Renal cortex interstitium (tissue), 11 donors: ENCODE results near the gene TBC1D1. TPM values are rescaled to one million over a fixed set of nuclear protein-coding genes. Genes with fewer than 3 reads are reported as not detected.

Experiments
- DNase-seq, 11 donors: peaks; one replicate each; pipeline ENCODE4 v3.0.0-alpha.2; 2013; ENCODE audit warnings: low read depth in 9 of 11, low spot score in 4 of 11; ENCODE audit errors: extremely low read depth in 1 of 11
- polyA plus RNA-seq, 3 donors: library from polyadenylated mRNA; unstranded; fragments of 120-200 nt; gene quantifications; one replicate each; pipeline ENCODE4 v1.2.1, GENCODE V29; 2013; ENCODE audit not compliant: insufficient read length in 3 of 3

Gene TBC1D1
- polyA plus RNA-seq, 3 donors: 187 to 195 (median 194) TPM

DNA sequence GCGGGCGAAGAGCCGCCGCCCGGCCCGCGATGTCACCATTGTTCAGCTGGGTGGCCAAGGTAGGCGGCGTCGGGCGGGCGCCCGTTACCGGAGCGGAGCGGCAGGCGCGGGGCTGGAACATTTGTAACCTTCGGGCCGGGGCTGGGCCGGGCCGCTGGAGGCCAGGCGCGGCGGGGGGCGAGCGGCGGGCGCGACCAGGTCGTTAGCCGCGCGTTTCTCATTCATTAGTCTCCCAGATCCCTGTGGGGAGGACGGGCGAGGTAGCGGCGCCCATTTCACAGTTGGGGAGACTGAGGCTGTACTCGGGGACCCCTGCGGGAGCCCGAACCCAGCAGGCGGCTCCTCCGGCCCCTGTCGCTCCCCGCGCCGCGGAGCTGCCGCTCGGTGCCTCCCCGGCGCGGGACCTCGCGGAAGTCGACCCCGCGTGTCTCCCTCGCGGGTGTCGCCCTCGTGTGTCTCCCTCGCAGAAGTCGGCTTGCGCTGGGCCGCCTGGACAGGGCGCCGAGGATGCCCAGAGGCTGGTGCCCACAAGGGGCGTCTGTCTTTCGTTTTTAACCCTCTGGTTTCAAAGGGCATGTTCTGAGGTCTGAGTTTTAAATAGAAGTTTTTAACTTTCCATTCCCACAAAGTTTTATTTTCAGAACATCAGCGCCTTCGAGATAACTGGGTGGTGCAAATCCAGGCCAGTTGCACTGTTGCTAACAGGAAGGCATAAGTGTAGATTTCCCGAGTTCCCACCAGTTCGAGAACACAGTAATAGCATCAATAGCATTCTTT is 86.8 kb downstream of the TBC1D1 start:
- DNase-seq: peak in 2 of 11 donors; percentile 52 to 62

DNA sequence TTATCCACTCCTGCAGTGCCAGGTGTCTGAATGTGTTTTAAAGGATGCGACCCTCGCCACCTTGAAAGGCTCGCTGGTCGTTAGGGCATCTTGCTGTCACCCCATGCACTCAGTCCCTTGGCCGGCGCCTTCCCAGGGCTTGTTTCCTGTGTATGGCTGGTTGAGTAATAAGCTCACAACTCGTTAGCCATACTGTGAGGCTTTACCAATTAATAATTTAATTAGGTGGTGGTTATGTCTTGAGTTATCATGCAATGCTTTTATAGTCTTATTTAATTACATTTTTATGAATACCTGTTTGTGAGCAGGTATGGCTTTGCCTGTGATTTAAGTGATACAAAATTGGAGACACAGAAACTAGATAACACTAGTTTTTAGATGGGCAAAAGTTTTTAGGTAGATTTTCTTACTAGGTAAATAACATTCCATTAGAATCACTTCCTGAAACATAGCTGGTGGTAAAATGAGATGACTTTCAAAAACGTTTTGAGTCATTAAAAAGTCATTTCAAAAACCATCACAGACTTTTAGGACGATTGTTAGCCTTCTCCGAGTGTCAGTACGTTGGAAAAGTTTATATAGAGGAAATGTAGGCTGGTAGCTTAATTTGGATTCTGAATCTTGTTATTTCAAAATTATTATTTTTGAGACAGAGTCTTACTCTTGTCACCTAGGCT is 87.5 kb downstream of the TBC1D1 start:
- DNase-seq: no peak

DNA sequence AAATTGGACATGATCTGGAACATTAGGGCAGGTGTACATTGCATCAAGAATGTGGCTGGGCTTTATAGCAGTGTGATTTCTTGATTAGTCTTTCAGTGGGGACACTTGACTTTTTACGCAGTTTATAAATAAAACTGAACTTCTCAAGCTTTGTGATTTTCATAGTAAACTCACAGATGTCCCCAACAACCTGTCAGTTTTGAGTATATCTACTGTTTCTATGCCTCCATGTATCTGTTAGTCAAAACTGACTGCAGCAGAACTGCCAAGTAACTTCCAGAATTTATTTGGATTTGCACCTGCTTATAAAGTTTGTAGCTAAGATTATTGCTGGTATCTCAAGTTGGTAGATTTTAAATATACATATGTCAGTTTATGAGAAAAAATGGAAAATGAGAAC is 89.4 kb downstream of the TBC1D1 start:
- DNase-seq: no peak

DNA sequence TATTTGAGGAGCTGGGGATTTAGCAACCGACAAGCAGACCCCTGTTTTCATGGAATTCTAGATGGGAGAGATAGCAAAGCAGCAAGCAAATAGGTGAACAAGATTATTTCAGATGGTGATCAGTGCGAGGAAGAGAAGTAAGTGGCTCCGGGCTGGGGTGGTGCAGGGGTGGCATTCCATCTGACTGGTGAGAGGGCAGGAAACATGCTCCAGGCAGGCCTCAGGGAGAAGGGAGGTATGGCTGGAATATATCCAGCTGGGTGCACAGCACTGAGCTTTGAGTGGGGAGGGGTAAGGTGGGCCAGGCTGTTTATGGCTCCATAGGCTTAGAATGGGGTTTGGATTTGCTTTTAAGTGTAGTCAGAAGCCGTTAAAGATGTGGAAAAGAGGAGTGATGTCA is 90.5 kb downstream of the TBC1D1 start:
- no peak for DNase-seq

DNA sequence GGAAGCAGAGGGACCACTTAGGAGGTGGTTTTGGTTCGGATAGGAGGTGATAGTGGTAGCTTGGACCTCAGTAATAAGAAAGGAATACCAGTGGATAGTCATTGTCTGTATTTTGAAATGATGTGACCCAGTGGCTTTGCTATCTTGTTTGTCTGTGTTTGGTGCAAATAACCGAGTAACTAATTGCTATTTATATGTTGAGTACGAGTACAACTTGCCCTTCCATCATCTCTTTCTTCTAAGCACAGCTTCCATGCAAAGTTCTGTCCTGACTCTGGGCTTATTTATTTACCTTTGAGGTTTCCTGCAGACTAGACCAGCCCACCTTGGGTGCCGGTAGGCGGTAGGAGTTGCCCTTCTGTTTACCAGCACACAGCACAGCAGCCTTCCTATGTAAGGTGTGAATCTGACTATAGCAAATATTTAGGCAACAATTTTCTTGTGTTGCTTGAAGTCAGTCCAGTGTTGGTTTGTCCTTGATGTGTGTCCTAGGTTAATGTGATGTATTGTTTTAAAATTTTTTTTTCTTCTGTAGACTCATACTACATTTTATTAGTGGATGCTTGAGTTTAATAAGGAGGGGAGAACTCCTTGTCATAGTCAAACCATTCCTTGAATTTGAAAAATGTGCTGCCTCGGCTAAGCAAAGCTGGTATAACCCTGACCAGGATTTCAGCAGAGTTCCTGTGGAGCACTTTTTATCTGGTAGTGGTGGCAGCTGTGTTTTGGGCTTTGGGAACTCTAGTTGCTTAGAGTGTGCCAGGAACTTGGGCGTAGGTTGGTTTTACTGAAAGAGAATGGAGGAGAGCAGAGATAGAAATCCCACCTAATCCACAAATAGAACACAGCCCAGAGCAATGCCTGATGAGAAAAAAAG is 91.2 kb downstream of the TBC1D1 start:
- no peak for DNase-seq

DNA sequence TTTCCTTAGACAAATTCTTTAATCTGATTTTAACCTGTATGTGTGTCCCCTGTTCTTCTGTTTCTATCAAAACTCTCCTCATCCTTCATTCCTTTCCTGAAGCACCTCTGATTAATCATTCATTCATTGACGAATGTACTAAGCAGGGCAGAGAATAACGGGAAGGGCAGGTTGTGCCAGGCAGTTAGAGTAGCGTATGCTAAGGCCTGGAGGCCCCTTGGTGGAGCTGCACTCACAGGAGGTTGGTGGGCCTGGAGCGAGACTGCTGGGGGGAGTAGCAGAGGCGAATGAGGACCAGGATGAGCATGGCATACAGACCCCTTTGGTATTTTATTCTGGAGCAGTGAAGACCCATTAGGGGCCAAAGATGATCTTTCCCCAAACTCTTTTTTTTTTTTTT is 91.9 kb downstream of the TBC1D1 start:
- DNase-seq: no peak

DNA sequence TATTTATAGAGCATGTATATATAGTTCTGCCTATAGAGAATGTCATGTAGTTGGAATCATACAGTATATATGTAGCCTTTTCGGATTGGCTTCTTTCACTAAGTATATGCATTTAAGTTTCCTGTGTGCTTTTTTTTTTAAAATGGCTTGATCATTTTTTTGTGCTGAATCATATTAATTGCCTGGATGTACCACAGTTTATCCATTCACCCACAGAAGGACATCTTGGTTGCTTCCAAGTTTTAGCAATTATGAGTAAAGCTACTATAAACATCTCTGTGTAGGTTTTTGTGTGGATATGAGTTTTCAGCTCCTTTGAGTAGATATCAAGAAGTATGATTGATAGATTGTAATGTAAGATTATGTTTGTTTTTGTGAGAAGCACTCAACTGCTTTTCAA is 93.1 kb downstream of the TBC1D1 start:
- no peak for DNase-seq

DNA sequence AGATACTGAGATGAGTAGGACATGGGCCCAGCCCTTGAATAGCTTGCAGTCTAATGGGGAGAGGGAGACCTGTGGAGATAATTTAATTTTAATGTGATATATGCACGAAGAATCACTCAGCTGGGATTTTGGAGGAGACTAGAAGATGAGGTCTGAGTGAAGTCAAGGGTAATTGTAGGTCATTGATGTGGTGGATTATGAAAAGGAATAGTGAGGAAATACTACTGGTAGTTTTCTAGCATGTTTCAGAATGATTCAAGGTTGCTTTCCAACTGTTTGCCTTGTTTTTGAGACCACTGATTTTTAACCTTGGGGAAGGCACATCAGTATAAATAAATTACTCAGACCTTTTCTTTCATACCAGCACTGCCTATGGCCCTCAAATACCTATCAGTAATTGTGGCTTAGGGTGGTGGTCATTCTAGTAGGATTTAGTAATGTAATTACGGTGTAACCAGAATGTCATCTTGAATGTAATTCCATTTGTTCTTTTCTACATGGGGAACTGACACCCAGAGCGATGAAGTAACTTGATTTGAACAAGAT is 94.9 kb downstream of the TBC1D1 start:
- DNase-seq: no peak

DNA sequence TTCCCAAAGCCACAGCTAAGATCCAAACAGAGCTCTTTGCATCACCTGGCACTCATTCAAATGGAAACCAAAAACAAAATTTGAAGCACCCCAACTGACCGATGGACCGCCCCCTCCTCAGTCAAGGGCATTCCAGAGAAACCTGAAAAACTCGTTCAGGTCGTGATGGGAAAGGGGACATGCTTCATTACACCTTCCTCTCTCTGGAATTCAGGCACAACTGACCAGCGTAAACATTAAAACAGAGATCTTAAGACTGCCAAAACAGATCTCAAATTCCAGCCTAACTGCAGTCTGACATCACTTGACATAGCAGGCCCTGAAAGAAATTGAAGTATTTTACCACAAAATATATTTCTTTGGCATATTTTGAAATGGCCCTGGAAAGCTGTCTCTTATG is 97.8 kb downstream of the TBC1D1 start:
- peak in 6 of 11 donors; percentile 50 to 81 (median 60) for DNase-seq

DNA sequence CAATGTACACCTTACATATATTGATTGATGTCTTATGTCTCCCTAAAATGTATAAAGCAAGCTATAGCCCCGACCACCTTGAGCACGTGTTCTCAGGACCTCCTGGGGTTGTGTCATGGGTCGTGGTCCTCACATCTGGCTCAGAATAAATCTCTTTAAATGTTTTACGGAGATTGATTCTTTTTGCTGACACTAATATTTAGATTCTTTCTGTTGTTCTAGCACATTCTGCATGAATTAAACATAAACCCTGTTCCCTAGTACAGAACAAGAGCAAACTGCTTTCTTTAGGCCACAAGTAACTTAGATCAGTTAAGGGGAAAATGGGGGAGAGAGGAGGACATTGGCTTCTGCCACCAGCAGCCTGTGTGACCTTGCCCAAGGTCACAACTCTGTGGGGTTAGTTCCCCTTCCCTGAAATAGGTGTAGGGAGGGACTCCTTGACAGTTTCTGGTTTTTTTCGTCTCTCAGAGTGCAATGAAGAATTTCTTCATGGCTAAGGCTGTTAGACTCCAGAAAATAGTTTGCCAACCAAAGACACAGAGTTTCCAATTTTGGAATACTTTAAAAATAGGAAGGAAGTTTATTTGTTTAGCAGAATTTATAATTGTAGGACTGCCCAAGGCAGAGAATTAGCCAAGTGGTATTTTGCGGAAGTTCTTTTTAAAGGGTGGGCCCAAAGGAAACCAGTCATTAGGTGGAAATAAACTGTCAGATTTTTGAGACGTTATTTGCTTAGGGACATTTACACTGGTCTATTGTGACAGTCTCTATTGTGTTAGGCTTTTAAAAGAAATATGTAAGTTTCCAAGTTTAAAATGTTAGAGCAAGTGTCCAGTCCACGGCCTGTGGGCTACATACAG is 98.7 kb downstream of the TBC1D1 start:
- DNase-seq: no peak

DNA sequence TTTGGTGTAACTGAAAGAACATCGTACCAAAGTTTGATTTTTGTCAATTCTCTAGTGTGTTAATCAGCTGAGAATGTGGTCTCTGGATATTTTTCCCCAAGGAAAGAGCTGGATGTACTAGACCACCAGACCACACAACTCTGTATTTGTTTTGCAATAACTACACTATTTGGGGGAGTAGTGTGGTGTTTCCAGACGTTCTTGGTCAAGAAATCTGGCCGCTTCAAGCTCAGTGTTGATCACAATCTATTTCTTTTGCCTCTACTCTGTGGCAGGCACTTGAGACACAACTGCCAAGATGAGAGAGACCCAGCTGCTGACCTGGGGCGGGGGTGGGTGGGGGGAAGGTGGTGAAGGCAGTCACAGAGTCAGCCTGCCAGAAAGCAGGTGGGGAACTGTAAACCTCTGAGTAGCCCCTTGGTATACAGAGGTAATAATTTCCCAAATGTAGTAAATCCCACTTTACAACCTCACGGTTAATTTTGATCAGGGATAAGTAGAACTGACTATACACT is 99.9 kb downstream of the TBC1D1 start:
- no peak for DNase-seq

DNA sequence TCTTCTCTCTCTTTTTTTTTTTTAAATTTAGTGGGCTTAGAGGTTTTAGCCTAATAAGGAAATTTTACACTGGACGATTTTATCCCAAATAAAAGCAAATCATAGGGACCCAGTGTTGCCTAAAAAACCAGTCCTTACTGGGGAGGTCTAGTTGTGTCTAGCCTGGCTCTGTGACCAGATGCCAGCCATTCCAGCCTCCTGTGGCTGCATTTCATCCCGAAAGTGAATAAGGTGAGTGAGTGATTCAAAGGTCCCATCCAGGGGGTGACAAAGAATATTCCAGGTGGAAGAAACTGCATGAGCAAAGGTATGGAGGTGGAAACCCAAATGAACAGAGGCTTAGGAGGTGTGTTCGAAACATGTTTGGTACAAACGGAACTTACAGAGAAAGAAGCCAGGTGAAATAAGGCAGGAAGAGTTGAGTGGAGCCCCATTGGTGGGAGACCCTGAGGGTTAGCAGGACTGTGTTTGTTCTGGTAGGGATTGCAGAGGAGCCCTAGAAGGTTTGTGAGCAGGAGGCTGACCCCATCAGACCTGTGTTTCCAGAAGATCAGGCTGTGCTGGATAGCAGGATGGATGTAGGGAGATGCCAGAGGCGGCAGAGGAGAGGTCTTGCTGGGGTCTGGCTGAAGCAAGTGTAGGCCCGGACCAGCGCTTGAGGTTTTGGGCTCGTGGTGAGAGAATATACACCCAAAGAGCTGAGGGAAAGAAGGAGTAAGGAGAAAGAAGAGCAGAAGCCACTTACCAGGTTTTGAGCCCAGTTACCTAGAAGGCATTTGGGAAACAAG is 100.9 kb downstream of the TBC1D1 start:
- DNase-seq: no peak

DNA sequence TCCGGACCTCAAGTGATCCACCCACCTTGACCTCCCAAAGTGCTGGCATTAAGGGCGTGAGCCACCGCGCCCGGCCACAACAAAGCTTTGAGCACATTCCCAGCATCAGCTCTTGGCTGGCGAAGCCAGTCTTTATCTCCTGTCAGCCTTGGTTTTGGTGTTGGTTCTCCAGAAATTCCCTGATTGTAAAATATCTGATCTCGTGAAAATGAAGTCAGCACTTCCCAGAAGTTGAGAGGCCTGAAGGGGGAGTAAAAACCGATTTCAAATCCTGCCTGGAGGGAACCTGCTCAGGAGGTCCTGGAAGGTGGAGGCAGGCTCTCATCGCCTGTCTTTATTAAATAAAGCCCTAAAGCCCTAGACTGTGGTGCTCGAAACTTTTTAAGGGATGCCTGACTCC is 102.9 kb downstream of the TBC1D1 start:
- no peak for DNase-seq

DNA sequence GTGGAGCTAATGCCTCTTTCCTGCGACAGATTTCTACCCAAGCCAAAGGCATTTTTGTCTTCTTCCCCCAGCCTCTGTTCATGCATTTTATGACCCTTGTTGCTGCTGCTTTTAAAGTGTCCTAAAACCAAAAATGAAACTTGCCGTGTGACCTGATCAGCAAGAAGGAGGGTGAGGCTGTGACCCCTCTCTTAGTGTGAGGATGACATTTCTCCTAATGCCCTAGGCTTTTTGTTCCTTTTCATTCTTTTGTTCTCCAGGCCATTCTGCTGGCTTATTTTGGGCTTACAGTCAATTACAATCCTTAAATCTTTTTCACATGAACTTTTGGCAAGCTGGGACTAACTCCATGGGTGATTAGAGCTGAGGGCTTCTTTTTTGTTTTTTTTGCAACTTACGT is 103.7 kb downstream of the TBC1D1 start:
- DNase-seq: no peak

DNA sequence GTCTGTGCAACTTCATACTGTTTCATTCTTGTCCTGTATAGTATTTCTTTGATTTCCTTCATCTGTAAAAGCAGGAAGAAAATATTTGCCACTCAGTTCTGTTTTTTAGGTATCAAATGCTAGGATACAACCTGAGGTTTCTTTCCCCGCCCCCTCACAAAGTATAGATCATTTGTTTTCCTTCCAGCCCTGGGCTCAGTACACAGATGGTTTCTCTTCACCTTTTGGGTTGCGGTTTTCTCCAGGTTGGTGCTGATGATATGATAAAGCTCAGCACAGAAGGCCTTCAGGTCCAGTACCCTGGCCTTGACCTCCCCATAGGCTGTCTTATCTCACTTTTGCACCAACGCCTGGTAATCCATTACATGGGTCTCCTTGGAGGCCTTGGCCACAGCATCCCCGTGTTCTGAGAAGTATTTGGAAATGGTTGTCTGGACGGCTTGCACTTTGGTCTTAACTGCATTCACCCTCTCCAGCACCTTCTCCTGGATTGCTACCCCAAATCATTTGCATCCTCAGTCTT is 104.5 kb downstream of the TBC1D1 start:
- no peak for DNase-seq

DNA sequence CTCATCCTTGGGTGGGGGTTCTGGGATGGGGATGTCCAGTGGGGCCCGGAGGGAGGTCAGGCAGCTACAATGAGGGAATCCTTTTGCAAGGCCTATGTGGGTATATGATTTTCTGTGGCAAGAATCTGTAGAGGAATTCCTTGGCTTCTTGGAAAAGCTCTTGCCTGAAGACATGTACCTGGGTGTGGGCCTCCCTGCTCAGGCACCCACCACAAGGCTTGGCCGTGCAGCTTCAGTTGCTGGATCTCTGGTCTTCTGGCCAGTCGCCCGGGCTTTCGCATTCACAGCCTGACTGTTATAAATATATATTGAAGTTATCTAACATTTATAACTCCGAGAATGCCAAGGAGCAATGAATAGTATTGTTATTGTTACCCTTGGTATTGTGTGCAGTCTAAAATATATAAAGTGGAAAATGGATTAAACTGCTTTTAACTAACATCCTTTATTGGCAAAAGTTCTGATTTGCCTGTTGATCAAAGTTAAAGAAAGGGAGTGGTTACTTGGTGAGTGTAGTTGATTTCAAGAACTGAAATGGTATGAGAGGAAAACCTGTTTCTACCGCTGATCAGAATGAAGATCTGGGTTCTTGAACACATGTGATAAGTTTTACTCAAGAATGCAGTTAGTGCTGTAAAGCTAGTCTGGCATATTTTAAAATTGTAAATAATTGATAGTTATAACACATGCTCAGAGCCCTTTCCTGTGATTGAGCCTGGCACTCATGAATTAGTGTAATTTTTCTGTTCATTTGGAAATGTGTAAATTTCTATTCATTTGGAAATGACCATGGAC is 105.3 kb downstream of the TBC1D1 start:
- DNase-seq: no peak

DNA sequence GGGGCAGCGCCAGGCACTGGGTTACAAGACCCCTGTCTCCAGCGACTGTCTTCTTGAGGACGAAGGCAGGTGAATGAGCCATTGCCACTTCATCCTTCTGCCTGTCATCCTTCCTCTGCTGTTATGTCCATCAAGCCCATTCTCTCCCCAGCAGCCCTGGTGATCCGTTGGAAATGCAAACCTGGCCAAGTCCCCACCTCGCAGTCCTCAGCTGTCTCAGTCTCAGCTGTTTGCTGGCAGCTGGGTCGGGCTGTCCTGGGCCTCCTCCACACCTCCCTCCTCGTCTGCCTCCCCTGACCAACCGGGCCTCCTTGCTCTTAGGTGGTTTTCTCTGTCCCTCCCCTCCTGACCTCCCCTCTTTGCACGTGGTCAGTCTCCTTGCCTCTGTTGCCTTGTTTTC is 107.3 kb downstream of the TBC1D1 start:
- DNase-seq: no peak
